ENCODE measurements around the gene SMARCA2.

Gene SMARCA2

DNA sequence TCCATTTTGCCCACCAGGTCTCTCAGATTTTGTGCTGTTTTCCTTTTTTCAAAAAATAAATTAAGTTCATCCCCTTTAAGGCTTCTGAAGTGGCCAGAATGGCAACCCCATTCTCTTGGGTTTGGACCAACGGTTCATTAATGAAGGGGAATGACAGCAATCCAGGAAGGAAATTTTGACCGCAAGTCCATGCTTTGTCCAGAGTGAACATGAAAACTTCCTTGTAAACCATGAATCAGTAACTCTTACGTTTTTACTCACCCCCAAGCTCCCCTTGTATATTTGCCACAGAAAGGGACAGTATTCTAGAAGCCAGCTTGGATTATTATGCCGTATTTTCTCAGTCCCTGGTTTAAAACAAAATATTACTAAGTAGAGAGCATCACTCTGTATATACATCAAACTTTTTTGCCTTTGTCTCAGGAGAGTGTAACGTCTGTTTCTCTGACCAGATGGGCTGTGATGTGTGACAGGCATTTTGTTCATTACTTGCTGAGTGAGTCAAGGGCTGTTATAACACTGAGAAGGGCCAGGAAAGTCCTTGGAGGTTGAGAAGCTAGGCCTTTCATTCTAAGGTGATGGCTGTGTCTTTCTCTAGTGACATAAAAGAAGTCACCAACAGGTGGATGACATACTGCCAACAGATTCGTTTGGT lies 148.2 kb downstream of the SMARCA2 start:
- in situ Hi-C loops (cut with HindIII; ENCODE audit: low pct_ligation_motif_present, low sequenced_read_pairs) = no loop called here
- TF ChIP-seq, protein P1, sequence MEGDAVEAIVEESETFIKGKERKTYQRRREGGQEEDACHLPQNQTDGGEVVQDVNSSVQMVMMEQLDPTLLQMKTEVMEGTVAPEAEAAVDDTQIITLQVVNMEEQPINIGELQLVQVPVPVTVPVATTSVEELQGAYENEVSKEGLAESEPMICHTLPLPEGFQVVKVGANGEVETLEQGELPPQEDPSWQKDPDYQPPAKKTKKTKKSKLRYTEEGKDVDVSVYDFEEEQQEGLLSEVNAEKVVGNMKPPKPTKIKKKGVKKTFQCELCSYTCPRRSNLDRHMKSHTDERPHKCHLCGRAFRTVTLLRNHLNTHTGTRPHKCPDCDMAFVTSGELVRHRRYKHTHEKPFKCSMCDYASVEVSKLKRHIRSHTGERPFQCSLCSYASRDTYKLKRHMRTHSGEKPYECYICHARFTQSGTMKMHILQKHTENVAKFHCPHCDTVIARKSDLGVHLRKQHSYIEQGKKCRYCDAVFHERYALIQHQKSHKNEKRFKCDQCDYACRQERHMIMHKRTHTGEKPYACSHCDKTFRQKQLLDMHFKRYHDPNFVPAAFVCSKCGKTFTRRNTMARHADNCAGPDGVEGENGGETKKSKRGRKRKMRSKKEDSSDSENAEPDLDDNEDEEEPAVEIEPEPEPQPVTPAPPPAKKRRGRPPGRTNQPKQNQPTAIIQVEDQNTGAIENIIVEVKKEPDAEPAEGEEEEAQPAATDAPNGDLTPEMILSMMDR (IDR thresholded peaks at IDR 0.05; ENCODE audit: low read depth, low read length, missing control alignments) = no peak
- Histone ChIP-seq H3K27ac (no peak overlapping the region), H3K27me3 (replicated peaks) (no peaks in the 10 kb centered on the region), H3K36me3 (replicated peaks) (no peaks in the 10 kb centered on the region), H3K4me3 (ENCODE audit: low read depth, low read length) (no peak overlapping the region)
- DNase-seq = no peak

DNA sequence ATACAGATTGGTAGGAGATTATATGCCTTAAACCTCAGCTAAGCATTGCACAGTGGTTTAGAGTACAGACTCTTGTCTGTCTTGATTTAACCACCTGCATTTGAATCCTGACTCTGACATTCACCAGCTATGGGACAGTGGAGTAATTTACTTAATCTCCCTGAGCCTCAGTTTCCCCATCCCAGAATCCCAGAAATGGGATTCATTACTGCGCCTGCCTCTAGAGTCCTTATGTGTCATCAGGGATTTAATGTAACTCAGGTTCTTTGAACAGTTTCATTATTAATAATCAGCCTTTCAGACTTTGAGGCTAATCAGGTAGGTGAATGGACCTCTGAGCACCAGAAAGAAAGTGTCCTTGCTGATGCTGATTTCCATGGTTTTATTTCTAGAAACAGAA lies 149.1 kb downstream of the SMARCA2 start:
- Histone ChIP-seq H3K36me3 (replicated peaks) (no peaks in the 10 kb centered on the region), H3K27me3 (replicated peaks) (no peaks in the 10 kb centered on the region), H3K4me3 (ENCODE audit: low read depth, low read length) (no peak overlapping the region), H3K27ac (no peak overlapping the region)
- in situ Hi-C loops (cut with HindIII; ENCODE audit: low pct_ligation_motif_present, low sequenced_read_pairs) = no loop called here
- no peak for DNase-seq
- TF ChIP-seq, protein P1 (IDR thresholded peaks at IDR 0.05; ENCODE audit: low read depth, low read length, missing control alignments) = no peak

DNA sequence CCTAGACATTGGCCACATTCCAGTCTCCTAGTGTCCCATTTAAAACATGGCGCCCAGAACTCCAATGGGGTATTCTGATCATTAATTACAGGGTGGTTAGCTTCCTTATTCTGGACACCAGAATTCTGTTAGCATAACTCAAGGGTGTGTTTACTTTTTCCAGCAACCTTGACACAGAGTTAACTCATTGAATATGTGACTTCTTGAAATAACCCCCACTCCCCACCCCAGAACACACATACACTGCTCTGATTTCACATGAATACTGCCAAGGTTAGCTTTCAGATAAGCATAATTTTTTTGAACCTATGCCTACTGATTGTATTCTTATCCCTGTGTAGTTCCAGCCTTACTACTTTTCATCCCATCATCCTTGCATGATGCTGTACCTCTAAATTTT lies 151.1 kb downstream of the SMARCA2 start:
- H3K27ac ChIP-seq = no peak overlapping the region
- in situ Hi-C loops (cut with HindIII; ENCODE audit: low pct_ligation_motif_present, low sequenced_read_pairs) = no loop called here
- no peak overlapping the region for H3K4me3 ChIP-seq (ENCODE audit: low read depth, low read length)
- no peaks in the 10 kb centered on the region for H3K27me3 ChIP-seq (replicated peaks)
- TF ChIP-seq, protein P1 (IDR thresholded peaks at IDR 0.05; ENCODE audit: low read depth, low read length, missing control alignments) = no peak
- no peak for DNase-seq
- H3K36me3 ChIP-seq (replicated peaks) = no peaks in the 10 kb centered on the region

DNA sequence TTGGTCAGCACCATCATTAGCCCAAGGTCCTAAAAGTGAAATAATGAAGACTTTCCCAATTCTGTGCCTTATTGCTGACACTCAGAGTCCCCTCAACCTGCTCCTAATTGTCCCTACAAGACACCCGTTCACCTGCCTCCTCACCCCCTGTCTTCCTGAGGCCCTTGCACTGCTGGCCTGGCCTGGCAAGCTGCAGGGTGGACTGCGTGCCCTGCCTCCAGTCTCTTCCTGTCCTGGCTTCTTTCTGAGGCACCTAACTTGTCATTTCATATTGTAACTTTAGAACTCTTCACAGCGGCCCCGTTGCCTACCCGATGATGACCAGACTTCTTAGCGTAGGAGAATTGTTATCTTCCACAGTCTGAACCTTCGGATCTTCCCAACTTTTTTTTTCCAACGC lies 153.9 kb downstream of the SMARCA2 start:
- Histone ChIP-seq H3K36me3 (replicated peaks) (no peaks in the 10 kb centered on the region), H3K27ac (no peak overlapping the region)
- in situ Hi-C loops (cut with HindIII; ENCODE audit: low pct_ligation_motif_present, low sequenced_read_pairs) = no loop called here

DNA sequence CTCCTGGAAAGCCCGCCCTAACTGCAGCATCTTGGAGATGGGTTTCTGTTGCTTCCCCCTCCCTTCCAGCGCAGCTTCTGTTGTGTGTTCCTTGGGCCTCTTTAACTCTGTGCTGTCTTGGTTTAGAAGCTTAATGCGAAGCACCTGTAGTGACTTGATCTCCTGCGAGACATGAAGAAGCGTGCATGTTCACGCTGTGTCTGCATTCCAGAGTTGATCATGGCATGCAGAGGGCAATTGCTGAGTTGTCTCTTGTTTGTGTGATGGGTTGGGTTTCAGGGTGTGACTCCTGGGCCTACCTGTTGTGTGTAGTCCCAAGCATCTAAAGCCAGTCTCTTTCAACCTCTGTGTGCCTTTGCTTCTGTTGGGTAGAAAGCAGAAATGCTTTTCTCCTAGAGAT lies 155.6 kb downstream of the SMARCA2 start:
- Histone ChIP-seq H3K27me3 (replicated peaks) (no peaks in the 10 kb centered on the region), H3K4me3 (ENCODE audit: low read depth, low read length) (no peak overlapping the region), H3K36me3 (replicated peaks) (no peaks in the 10 kb centered on the region), H3K27ac (no peak overlapping the region)
- in situ Hi-C loops (cut with HindIII; ENCODE audit: low pct_ligation_motif_present, low sequenced_read_pairs) = no loop called here
- DNase-seq = no peak
- TF ChIP-seq, protein P1 (IDR thresholded peaks at IDR 0.05; ENCODE audit: low read depth, low read length, missing control alignments) = no peak

More for the DNA sequence above, 153.9 kb downstream of the SMARCA2 start:
- H3K27me3 ChIP-seq (replicated peaks) = no peaks in the 10 kb centered on the region
- TF ChIP-seq, protein P1 (IDR thresholded peaks at IDR 0.05; ENCODE audit: low read depth, low read length, missing control alignments) = no peak
- DNase-seq = no peak
- no peak overlapping the region for H3K4me3 ChIP-seq (ENCODE audit: low read depth, low read length)

DNA sequence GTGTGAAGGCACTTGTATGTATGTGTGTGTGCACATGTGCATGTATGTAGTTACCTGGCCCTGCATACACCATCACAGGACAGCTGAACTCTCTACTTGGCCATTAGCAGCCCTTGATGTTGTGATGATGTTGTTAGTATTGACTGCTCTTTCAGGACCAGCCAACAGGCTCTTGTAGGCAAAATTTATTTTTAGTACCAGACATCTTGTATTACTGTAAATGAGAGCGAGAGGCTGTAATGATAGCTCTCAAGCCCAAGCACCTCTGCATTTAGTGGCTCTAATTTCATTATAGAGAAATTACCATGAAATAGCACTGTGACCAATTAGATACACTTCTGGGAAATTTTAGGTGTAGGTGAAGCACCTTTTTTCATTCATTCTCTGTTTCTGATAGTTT lies 158.0 kb downstream of the SMARCA2 start:
- in situ Hi-C loops (cut with HindIII; ENCODE audit: low pct_ligation_motif_present, low sequenced_read_pairs) = no loop called here
- no peak for DNase-seq
- Histone ChIP-seq H3K27me3 (replicated peaks) (no peaks in the 10 kb centered on the region), H3K36me3 (replicated peaks) (no peaks in the 10 kb centered on the region), H3K27ac (no peak overlapping the region), H3K4me3 (ENCODE audit: low read depth, low read length) (no peak overlapping the region)
- TF ChIP-seq, protein P1 (IDR thresholded peaks at IDR 0.05; ENCODE audit: low read depth, low read length, missing control alignments) = no peak

Data from brain microvascular endothelial cell (primary cell).